Heart left ventricle (tissue), 13 donors: ENCODE results near the gene BSPRY.

Source experiments
- POLR2A ChIP-seq, 2 donors: fragments of 450-650 bp; IDR thresholded peaks; one replicate each; pipeline ENCODE4 v1.6.1; 2017; ENCODE audit warnings: antibody characterized with exemption in 2 of 2, mild to moderate bottlenecking in 2 of 2, moderate library complexity in 2 of 2
- TF ChIP-seq, protein P1 (sequence below), 12 donors: fragments of 200-600 bp; sonication (generic) in 4 of 12; IDR thresholded peaks; one replicate each; pipeline versions ENCODE4 v1.5.0 to v1.8.0; 2018 to 2022; ENCODE audit warnings: antibody characterized with exemption in 12 of 12, mild to moderate bottlenecking in 5 of 12
- donor health status: ischemic (EF 13 %, LVEDD 7.1; RV severe dilation, severe dysfunction).
- donor health status: DM: no; HTN: yes; CAD: no.
- donor health status: DM: no; HTN: no; CAD: no.
- donor health status: ischemic (EF 25% LVEDD 6.9; RV normal size, moderate dysfunction).
- donor health status: ischemic (EF 25% LVEDD 5.7; RV mildly dilated, moderate dysfunction).
- donor health status: ischemic (EF 35%, LVEDD 5.7; RV mildly dilated, moderate dysfunction).
- donor health status: nonischemic (EF 11% LVEDD 7.7; RV severe dilation, severe dysfunction).
- donor health status: DM: yes; HTN: yes; CAD: no.
- donor health status: PGD.
- donor health status: ischemic (EF 29% LVEDD 5.4; RV normal size, mild dysfunction).
- donor health status: nonischemic (EF 23%, LVEDD 6.1; RV moderate dilation, normal function).

DNA sequence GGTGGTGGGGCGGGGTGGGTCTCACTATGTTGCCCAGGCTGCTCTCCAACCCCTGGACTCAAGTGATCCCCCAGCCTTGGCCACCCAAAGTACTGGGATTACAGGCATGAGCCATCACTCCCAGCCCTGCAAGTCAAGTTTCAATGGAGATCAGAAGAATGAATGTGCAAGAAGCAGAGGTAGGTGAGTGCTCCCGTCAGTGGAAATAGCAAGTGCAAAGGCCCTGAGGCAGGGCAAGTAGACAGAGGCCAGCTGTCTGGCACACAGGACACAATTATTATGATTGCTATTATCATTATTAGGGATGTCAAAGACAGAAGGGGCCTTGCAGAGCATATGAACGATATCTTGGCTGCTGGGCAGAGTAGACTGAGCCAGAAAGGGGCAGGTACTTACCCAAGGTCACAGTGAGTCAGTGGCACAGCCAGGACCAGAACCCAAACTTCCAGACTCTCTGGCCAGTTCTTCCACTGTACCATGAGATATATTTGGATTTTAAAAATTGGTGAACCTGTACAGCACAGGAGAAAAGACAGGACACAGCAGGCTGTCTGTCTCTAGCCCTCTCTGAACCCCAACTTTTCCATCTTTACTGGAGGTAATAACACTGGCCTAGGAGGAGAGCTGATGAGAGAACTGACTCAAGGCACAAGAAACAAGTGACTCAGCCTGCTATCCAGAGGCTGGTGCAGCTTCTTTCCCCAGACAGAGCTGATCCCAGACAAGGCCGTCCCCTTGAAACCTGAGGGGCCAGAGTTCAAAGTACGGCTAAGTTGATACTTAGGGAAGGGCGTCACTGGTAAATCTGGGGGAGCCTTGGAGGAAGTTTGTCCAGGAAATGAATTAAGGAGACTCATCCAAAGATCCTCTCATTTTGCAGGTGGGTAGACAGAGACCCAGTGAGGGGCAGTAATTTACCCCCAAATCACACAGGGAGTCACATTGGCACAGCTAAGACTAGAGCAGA, 26.0 kb downstream of the BSPRY start:
- TF ChIP-seq, protein P1, sequence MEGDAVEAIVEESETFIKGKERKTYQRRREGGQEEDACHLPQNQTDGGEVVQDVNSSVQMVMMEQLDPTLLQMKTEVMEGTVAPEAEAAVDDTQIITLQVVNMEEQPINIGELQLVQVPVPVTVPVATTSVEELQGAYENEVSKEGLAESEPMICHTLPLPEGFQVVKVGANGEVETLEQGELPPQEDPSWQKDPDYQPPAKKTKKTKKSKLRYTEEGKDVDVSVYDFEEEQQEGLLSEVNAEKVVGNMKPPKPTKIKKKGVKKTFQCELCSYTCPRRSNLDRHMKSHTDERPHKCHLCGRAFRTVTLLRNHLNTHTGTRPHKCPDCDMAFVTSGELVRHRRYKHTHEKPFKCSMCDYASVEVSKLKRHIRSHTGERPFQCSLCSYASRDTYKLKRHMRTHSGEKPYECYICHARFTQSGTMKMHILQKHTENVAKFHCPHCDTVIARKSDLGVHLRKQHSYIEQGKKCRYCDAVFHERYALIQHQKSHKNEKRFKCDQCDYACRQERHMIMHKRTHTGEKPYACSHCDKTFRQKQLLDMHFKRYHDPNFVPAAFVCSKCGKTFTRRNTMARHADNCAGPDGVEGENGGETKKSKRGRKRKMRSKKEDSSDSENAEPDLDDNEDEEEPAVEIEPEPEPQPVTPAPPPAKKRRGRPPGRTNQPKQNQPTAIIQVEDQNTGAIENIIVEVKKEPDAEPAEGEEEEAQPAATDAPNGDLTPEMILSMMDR (IDR thresholded peaks at IDR 0.05): no peak
- no peak for TF ChIP-seq POLR2A (IDR thresholded peaks at IDR 0.05)
